GM19035 (cell line): ENCODE measurements around the gene G6PC3.
"Not testable (repeated sequence)": the region's sequence is repeated elsewhere in the genome, so short reads cannot be mapped to it uniquely, and the experiment has no call there.

Experiments used
- ATAC-seq: cut with Tn5 transposase; IDR thresholded peaks from one replicate; pipeline ENCODE4 v1.9.1; 2021; ENCODE audit not compliant: unreplicated experiment

Gene G6PC3

DNA sequence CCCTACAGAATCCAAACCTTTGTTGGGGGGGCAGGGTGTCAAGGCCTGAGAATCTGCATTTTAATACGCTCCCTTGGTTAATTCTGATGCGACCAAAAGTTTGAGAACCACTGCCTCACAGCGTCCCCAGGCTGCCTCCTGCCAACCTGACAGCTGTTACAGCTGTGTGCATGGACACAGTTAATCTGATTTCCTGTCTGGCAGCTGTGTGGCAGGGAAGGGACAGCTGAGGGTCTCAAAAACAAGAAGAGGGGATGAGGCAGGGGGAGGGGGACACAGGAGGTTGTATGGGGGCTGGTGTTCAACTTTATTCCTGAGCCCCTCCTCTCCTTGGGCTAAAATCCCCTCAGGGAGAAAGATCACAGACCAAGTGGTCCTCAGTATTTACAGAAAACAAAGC, 35.4 kb downstream of the G6PC3 start:
- no peak for ATAC-seq

DNA sequence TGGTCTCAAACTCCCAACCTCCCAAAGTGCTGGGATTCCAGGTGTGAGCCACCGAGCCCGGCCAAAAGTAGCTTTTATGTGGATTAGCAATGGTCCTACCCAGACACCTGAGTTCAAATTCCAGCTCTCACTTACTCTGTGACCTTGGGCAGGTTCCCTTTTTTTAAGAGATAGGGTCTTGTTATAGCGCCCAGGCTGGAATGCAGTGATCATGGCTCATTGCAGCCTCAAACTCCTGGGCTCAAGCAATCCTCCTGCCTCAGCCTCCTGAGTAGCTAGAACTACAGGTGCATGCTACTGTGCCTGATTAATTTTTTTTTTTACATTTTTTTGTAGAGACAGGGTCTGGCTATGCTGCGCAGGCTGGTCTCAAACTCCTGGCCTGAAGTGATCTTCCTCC, 36.3 kb downstream of the G6PC3 start:
- no peak for ATAC-seq

DNA sequence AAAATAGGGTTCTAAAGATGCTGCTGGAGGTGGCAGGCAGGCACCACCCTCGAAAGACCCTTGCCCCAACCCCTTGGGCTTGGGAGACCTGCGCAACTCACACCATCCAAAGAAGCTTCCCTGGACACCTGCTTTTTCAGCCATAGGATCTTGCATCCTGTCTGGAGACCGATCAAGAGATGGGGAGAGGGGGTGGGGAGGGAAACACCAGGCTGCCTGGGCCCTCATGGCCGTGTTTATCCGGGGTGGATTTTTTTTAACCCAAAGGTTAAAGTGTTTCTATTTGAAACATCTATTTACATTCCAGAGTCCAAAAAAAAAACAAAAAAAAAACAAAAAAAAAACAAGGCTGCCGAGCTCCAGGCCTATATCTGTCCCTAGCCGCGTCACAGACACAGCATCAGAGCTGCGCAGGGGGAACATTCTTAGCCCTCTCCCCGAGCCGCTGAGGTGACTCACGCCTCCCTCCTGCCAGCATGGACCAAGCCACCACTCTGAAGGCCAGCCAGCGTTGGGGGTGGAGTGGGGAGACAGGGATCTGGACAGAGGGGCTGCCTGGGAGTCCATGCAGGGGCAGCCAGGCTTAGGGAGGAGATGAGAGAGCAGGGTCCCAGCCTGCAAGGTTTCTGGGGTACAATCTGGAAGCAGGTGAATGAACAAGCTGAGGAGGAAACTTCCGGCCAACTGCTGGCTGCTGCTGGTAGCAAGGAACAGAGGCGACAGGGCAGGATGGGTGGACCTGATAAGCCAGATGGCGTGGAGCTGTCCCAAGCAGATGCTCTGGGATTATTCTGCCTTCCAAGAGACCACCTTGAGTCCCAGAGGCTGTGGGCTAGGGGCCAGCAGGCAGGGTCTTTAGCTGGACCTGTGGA, 38.1 kb downstream of the G6PC3 start:
- ATAC-seq: no peak

DNA sequence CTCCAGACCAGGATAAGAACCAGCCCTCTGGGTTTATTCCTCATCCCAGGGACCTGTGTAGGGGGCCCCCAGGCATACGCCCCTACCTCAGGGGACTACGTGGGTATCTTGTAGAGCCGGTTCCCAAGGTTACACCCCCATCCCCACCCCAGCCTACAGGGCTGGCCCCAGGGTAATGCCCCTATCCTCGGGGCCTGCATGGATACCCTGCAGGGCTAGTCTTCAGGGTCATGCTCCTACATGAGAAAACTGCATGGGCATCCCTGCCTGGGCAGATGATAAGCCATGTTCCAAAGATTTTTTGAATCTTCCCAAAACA, 38.7 kb downstream of the G6PC3 start:
- ATAC-seq: no peak

DNA sequence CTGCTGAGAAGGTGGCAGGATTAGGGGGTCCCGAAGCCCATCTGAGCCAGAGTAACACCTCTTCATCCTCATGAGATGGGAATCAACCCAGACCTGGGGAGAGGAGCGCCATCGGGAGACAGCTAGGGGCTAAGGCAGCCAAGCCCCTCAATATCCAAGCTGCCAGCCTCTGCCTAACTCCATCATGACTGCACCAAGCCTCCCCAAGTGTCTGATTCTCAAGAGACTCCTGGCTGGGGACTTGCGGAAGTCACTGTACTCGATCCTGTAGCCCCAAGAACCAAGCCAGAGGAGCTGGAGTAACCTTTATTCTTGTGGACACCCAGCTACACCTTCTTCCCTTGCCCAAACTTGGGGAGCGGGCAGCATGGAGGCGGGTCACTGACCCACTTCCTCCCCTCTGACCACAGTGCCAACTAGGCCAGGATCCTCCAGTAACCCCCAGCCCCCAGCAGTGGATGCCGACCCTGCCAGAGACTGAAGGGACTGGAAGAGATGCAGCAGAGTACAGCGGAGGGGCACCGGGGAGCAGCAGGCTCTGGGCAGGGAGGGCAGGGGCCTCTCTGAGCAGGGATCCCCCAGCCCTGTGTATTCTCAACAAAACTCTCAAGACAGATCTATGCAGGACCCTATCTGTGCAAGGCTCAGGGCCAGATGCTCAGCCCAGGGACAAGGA, 39.6 kb downstream of the G6PC3 start:
- ATAC-seq: no peak

DNA sequence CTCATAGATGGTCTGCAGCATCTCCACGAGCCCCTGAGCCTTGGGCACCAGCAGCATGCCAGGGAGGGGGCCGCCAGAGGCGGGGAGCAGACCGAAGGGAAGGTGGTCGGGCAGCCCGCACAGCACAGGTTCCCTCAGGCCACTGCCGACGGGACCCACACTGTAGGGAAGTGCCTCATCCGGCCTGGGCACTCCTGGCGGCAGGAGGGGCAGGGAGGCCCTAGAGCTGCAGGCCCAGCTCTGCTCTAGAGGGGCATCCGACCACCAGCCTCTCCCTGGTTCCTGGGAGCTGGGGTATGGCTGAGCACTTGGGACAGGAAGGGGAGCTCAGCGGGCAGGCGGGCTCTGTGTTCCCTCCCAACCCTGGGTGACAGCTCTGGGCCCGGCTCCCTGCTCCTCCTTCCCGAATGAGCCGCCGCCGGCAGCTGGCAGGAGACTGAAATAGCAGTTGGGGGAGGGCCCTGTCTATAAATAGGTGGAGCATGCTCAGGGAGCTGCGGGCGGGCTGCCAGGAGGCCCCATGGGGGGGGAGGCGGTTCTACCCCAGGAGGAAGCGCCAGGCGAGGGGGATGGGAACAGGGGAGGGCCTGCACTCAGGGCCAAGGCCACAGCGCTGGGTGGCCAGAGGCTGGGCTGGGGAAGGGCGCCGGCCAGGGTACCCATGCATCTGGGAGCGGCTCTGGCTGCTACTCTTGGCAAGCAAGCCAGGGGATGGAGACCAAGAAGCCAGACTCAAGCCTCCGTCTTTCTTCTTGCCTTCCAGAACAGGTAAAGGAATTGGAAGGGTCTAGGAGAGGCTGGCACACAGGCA, 40.5 kb downstream of the G6PC3 start:
- peak; percentile 56 for ATAC-seq

DNA sequence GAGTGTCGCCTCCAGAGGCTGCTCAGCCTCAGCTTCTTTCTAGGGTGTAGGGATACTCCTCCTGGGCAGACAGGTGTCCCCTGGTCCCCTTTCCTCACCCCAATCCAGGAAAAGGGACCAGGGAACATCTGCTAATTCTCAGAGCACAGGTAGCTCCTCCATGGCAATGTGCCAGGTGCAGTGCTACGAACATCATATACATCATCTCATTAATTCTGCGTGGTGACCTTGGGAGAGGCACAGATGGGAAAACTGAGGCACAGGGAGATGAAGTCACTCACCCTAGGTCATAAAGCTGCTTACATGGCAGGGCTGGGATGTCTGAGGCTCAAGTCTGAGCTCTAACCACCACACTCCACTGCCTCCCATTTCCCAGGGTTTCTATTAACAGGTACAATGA, 41.2 kb downstream of the G6PC3 start:
- no peak for ATAC-seq

DNA sequence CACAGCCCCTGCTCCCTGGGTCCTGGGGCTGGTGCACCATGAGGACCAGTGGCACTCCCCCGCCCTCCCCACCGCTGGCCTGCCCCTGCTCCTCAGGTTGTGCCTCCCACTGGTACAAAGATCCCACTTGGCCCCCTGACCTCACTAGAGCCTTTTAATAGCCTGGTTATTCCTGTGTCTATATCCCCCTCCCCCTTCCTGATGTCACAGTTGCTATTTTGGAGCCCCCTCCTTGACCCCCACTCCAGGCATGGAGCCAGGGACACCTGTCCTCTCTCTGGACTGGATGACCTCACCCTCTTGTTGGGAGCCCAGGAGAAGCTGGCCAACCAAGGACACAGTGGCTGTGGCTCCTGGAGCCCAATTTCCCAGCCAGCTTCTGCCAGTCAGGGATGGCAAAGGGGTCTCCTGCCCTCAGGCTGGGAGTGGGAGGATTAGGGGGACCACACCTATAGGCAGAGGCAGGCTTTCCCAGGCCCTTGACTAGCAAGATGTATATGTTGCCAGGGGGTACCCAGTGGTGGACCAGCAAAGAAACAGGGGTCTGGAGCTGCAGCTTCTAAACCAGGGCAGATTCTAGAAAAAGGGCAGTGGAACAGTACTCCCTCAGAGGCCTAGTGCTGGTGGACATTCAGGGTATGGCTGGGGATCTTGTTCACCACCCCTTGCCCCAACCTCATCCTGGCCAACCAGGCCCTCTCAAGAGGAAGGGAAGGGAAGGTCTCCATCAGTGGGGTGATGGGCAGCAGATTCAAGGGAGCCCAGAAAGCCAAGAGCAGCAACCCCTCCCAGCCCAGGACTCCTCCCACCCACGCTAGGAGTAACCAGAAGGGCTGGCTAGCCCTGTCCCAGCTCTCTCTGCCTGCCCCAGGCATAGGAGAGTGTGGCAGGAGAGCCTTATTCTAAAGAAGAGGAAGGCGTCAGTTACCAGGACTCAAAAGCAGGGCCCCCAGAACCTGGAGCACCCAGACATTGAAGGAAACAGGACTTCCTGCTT, 42.0 kb downstream of the G6PC3 start:
- ATAC-seq: no peak

DNA sequence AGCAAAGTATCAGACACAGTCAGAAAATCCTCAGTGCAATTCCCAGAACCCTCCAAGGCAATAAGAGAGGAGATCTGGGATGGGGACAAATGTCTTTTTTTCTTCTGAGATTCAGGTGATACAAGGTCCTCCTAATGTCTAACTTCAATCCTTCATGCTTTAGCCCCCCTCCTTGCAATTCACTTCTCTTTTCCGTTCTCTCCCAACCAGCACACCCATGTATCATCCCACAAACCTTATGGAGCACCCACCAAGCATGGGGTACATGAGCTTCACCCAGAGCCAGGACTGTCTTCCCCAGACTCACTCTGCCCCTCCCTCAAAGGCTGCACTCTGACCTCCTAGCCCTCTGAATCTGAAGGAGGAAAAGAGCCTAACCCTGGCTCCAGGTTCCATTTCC, 42.8 kb downstream of the G6PC3 start:
- ATAC-seq: no peak

DNA sequence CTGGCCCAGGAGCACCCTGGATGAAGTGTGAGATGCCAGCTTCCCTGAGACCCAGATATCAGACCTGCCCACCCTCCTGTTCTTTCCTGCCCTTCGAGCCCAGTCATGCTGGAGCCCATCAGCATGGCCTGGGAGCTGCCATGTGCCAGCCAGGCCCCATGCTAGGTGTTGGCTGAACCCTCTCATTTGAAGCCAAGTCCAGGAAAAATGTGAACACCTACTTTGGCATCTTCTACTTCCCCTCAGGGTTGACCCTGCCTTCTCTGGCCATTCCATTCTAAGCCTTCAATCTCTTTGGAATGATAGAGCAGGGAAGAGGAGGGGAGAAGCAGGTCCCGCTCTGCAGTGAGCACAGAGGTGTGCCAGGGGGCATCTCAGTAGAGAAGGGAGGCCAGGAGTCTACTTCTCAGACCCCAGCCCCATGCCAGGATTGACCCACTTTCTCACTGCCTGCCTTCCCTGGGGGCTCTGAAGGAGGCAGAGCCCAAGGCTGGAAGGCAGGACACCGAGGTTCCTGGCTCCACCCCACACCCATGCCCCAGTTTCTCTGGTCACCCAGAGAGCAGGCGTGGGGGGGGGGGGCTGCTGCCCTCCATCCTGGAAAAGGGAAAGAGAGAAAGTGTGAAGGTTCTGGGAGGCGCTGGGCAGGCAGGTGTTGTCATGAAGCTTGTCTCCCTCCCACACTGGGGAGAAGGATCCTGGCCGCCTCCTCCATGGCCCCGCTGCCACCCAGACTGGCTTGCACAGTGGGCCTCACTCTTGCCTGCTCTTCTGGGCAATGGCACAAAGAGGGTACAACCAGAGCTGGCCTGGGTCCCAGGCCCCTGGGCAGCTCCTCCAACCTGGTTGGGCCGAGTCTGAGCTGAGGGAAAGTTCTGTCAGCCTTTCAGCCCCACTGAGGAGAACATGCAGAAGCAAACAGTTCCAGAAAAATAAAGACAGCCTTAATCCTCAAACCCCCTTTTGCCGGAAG, 43.6 kb downstream of the G6PC3 start:
- no peak for ATAC-seq

DNA sequence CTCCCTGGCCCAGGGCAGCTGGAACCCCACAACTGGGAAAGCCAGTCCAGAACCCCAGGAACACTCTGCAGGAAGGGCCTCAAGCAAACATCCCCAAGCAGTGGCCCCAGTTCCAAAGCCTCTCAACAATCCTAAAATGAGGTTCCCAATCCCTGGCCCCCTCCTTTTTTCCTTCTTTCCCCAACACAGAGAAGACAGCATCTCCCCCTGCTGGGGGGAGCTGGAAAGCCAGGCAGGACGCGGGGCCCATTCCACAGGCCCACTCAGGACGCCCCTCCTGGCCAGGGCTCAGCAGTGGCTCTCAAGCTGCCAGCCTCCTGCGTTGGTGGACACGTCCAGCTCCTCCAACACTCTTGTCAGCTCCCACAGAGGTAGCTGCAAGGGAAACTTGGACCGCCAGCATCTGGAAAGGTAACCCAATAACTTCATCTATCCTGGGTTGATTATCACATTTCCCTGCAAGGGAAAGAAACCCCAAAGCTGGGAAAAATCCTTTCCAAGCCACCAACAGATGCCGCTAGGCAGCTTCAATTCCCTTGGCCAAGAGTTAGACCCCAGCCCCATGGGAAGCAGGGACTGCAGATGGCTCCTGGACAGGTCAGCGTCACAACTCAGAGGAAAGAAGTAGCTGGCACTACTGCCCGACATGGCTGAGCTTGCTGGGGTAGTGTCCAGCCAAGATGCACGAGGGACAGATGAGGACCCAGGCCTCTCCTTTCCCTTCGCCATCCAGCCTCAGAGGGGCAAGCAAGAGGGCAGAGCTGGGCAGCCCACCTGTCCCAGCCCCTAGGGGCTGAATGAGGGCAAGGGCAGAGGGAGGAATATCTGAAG, 45.3 kb downstream of the G6PC3 start:
- ATAC-seq: no peak

DNA sequence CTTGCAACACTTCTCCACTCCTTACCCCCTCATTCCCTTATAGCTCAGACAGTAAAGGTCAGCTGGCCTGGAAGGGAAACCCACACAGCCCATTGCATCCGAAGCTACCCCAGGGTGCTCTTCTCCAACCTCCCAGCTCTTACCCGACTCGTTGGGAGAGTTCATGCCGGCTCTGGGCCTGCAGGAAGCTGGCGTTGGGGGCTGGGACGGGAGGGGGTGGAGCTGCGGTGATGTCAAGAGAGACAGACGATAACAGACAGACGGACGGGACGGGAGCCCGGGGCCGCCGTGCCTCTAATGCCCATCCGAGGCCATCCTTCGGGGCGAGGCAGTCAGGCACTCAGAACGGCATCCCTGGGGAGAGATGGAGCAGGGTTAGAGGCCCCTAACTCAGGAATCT, 46.8 kb downstream of the G6PC3 start:
- no peak for ATAC-seq

DNA sequence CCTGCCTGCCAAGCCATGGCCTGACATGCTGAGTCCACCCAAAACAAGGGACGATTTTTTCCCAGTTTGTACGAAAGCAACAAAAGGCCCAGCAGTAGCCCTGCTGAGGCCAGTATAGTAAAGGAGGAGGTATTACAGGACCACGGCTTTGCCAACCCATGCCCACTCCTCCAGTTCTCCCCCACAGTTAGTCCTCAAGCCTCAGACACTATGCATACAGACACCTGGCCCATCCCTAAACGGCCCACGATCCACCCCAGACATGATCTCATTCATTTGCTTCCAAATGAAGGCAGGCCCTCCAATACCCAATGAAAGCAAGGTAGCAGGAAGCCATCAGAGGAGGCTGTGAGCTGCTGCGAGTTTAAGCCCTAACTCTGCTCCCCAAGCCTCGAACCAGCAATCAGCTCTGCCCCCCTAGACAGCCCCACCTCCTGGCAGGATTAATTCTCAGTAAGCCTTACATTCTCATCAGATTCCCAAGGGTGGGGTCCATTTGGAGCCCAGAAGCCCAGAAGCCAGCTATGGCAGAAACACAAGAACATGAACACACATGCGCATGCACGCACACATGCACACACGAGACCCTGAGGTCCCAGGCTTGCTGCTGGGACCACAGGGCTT, 48.0 kb downstream of the G6PC3 start:
- ATAC-seq: no peak

DNA sequence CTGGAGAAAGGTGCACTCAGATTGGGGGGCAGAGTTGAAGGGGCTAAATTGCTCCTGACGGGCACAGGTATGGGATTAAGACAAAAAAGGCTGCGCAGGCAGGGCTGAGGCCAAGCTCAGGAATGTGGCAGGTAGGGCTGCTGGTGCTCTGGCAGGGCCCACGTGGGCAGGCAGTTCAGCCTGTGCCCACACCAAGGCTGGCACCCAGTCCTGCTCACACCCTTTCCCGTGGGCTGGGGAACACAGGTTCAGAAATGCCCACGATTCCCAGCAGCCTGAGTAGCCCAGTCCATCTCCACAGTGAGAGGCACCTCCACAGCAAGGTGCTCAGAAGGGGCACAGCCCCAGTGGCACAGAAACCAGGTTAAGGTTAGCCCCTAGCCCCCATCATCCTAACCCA, 48.5 kb downstream of the G6PC3 start:
- ATAC-seq: no peak

DNA sequence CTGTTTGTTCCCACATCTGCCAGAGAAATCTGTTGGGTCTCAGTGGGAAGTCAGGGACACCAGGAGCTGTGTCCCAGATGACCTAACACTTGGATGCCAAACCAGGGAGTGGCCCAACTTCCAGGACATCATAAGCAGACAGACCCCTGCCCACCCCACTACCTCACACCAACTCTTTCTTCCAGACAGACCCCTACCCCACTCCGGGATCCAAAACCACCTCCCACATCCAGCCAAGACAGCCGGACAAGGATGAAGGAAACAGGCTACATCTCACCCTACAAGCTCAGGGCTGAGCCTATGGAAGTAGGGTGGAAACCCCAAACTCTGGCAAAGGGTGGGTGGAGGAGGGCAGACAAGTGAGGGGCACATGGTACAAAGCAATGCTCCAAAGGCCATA, 49.3 kb downstream of the G6PC3 start:
- no peak for ATAC-seq

DNA sequence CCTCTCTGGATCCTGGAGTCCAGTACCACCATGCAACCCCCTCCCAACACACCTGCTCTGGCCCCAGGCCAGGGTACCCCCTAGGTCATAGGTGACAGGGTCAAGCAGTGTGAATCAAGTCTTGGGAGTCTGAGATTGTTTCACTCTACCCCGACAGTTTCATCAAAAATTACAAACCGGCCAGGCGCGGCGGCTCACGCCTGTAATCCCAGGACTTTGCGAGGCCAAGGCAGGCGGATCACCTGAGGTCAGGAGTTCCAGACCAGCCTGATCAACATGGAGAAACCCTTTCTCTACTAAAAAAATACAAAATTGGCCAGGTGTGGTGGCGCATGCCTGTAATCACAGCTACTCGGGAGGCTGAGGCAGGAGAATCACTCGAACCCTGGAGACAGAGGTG, 49.7 kb downstream of the G6PC3 start:
- ATAC-seq: not testable (repeated sequence)

DNA sequence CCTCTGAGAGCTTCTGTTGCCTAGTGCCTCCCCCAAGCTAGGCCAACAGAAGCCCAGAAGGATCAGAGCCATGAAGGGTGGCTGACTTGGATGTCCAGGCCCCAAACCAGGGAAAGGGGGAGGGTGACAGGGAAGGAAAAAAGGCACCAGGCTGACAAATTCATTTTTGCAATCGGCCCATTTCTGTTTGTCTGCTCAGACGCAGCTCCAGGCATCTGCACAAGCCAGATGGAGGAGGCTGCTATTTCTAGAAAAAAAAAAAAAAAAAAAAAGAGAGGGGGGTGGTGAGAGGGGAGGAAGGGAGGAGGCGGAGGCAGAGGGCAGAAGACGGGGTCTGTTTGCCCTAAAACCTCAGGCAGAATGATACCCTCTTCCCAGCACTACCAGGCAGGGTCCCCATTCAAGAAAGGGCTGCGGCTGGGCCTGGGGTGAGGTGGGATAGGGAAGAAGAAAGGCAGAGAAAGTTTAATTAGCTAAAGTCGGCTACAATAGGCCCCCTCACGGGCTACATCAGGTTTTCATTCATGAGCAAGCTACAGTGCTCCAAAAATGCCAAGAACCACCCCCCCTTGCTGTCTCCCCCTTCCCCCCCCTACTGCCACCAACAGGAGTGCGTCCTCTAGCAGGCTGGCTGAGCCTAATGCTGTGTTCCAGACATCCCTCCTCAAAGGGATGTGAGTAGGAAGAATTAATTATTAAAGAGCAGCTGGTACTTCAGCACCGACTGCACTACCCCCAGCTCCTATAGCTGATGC, 50.5 kb downstream of the G6PC3 start:
- ATAC-seq: no peak
